SK-N-SH (cell line): ENCODE results near the gene PNMA1.

Experiments
- CTCF ChIP-seq: fragments of 200-600 bp; sonication (generic); IDR thresholded peaks from 2 replicates; pipeline ENCODE4 v1.6.1; 2017; ENCODE audit warnings: antibody characterized with exemption, mild to moderate bottlenecking, moderate library complexity
- EP300 ChIP-seq, 2 experiments: IDR thresholded peaks; 2 replicates each; pipeline versions ENCODE4 v1.4.0 to v1.6.1; 2012; ENCODE audit warnings: borderline replicate concordance in 1 of 2, low read depth in 1 of 2, low read length in 1 of 2
- EZH2phosphoT487 ChIP-seq: fragments of 200-600 bp; sonication (generic); IDR thresholded peaks from 2 replicates; pipeline ENCODE4 v1.6.1; 2017; ENCODE audit warnings: low read depth, mixed run types, mild to moderate bottlenecking, antibody characterized with exemption, moderate library complexity, borderline replicate concordance
- FOSL2 ChIP-seq: IDR thresholded peaks from 2 replicates; pipeline ENCODE4 v1.4.0; 2012; ENCODE audit warnings: low read depth, mild to moderate bottlenecking, moderate library complexity, borderline replicate concordance
- IRF3 ChIP-seq: fragments of 150-350 bp; IDR thresholded peaks from 2 replicates; pipeline ENCODE4 v1.6.1; 2016; ENCODE audit warnings: mild to moderate bottlenecking, low read depth, low read length
- NFIC ChIP-seq: IDR thresholded peaks from 2 replicates; pipeline ENCODE4 v1.4.0; 2012; ENCODE audit warnings: borderline replicate concordance
- PBX3 ChIP-seq: IDR thresholded peaks from 2 replicates; pipeline ENCODE4; 2012
- POLR2AphosphoS5 ChIP-seq: IDR thresholded peaks from 2 replicates; pipeline ENCODE4 v1.6.1; 2012; ENCODE audit warnings: low read depth, low read length
- RAD21 ChIP-seq: IDR thresholded peaks from 2 replicates; pipeline ENCODE4 v1.6.1; 2012; ENCODE audit warnings: mild to moderate bottlenecking, low read length
- REST ChIP-seq: IDR thresholded peaks from 2 replicates; pipeline ENCODE4 v1.6.1; 2012; ENCODE audit warnings: mild to moderate bottlenecking, low read depth, low read length, moderate library complexity
- SMC3 ChIP-seq: IDR thresholded peaks from 2 replicates; pipeline ENCODE4 v1.6.1; 2012; ENCODE audit warnings: low read depth, low read length, improper control_type of control experiment
- USF1 ChIP-seq: IDR thresholded peaks from 2 replicates; pipeline ENCODE4 v1.4.0; 2012; ENCODE audit warnings: low read depth, borderline replicate concordance
- USF2 ChIP-seq: fragments of 150-350 bp; IDR thresholded peaks from 2 replicates; pipeline ENCODE4 v1.6.1; 2017; ENCODE audit warnings: antibody characterized with exemption, low read length, low read depth, borderline replicate concordance

GRCh38 chr14:73712540-73713180 is 1.5 kb downstream of the PNMA1 start:
- TF ChIP-seq PBX3 (no peak), SMC3 (no peak), CTCF (no peak), RAD21 (no peak), FOSL2 (no peak), USF1 (no peak), EZH2phosphoT487 (no peak), IRF3 (no peak), EP300 (IDR thresholded peaks at IDR 0.05; ENCODE audit: borderline replicate concordance in 1 of 2, low read depth in 1 of 2, low read length in 1 of 2) (no peak), REST (no peak), POLR2AphosphoS5 (no peak), USF2 (no peak), NFIC (no peak)
